ENCODE results near the gene CSF2RB. TPM values are rescaled to one million over a fixed set of nuclear protein-coding genes. Genes with fewer than 3 reads are reported as not detected.

CSF2RB gene
- total RNA-seq, 1 donor from 2014 or later = 4.2 TPM

- intact Hi-C loops (cut with DNase I) = no loop called here
- DNase-seq (ENCODE audit: extremely low spot score in 2 of 2) = no peak
These were observed 15.8 kb upstream of the CSF2RB start for GRCh38 chr22:36897611-36898010.

GRCh38 chr22:36898690-36899089, 14.7 kb upstream of the CSF2RB start:
- no peak for DNase-seq (ENCODE audit: extremely low spot score in 2 of 2)
- no peaks in the 10 kb centered on the region for H3K9me3 ChIP-seq
- H3K27ac ChIP-seq = no peak overlapping the region
- no peak for TF ChIP-seq POLR2A (IDR thresholded peaks at IDR 0.05)
- H3K4me1 ChIP-seq = no peaks in the 10 kb centered on the region
- no peaks in the 10 kb centered on the region for H3K36me3 ChIP-seq
- H3K4me3 ChIP-seq = no peak overlapping the region
- intact Hi-C loops (cut with DNase I) = no loop called here
- no peaks in the 10 kb centered on the region for H3K27me3 ChIP-seq

More at GRCh38 chr22:36897611-36898010, 15.8 kb upstream of the CSF2RB start:
- no peaks in the 10 kb centered on the region for H3K36me3 ChIP-seq
- TF ChIP-seq CTCF (IDR thresholded peaks at IDR 0.05) (no peak), POLR2A (IDR thresholded peaks at IDR 0.05) (no peak), POLR2AphosphoS5 (IDR thresholded peaks at IDR 0.05; ENCODE audit: insufficient read depth in 1 of 2, low read depth in 1 of 2) (no peak)
- no peaks in the 10 kb centered on the region for H3K27me3 ChIP-seq
- H3K4me3 ChIP-seq = no peak overlapping the region
- H3K27ac ChIP-seq = no peak overlapping the region
- H3K9me3 ChIP-seq = no peaks in the 10 kb centered on the region
- H3K4me1 ChIP-seq = no peaks in the 10 kb centered on the region

DNA sequence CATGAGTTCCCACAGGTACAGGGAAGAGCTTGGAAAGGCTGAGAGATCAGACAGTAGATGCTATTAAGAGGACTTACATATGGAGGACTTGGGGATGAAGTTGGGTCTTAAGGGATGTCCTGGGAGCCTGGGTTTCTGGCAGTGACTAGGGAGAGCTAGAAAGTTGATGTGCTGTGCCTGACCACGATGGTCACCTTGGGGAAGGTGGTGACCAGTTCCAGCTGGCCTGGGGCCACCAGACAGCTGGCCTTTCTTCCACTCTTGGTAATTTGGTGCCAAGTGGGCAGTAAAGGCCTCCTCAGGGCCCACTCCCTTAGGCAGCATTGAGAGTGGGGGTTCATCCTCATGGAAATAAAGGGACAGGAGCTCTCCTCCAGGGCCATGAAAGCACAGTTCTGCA, 13.9 kb upstream of the CSF2RB start:
- Histone ChIP-seq H3K27me3 (no peaks in the 10 kb centered on the region), H3K4me3 (no peak overlapping the region), H3K27ac (no peak overlapping the region), H3K9me3 (no peaks in the 10 kb centered on the region), H3K36me3 (no peaks in the 10 kb centered on the region), H3K4me1 (no peaks in the 10 kb centered on the region)
- TF ChIP-seq POLR2A (IDR thresholded peaks at IDR 0.05) (no peak), CTCF (IDR thresholded peaks at IDR 0.05) (no peak), POLR2AphosphoS5 (IDR thresholded peaks at IDR 0.05; ENCODE audit: insufficient read depth in 1 of 2, low read depth in 1 of 2) (no peak)
- intact Hi-C loops (cut with DNase I) = no loop called here
- DNase-seq (ENCODE audit: extremely low spot score in 2 of 2) = no peak

DNA sequence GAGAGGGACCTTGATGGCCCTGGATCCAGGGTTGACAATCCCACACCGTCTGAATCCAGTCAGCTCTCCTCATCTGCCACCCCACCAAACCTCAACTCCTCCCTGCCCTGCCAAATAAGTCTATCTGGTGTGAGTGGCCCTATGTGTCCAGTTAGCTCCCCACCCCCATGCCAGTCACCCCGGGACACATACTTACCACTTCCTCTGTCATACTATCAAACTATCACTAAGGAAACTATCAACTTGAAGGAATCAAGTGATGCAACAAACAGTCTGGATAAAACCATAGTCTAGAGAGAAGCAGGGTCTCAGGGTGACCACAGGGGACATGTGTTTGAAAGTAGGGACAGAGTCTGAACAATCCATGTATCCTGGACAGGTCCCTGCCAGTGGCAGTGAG, 13.2 kb upstream of the CSF2RB start:
- Histone ChIP-seq H3K36me3 (no peaks in the 10 kb centered on the region), H3K9me3 (no peaks in the 10 kb centered on the region), H3K4me3 (no peak overlapping the region), H3K27ac (no peak overlapping the region), H3K27me3 (no peaks in the 10 kb centered on the region), H3K4me1 (no peaks in the 10 kb centered on the region)
- intact Hi-C loops (cut with DNase I) = no loop called here
- TF ChIP-seq CTCF (IDR thresholded peaks at IDR 0.05) (no peak), POLR2A (IDR thresholded peaks at IDR 0.05) (no peak), POLR2AphosphoS5 (IDR thresholded peaks at IDR 0.05; ENCODE audit: insufficient read depth in 1 of 2, low read depth in 1 of 2) (no peak)
- no peak for DNase-seq (ENCODE audit: extremely low spot score in 2 of 2)

- no peaks in the 10 kb centered on the region for H3K36me3 ChIP-seq
- no peaks in the 10 kb centered on the region for H3K9me3 ChIP-seq
- H3K4me3 ChIP-seq = no peak overlapping the region
- H3K27ac ChIP-seq = no peak overlapping the region
- no peaks in the 10 kb centered on the region for H3K4me1 ChIP-seq
- H3K27me3 ChIP-seq = no peaks in the 10 kb centered on the region
- no peak for DNase-seq (ENCODE audit: extremely low spot score in 2 of 2)
- intact Hi-C loops (cut with DNase I) = no loop called here
- TF ChIP-seq POLR2A (IDR thresholded peaks at IDR 0.05) = no peak
- no peak for TF ChIP-seq CTCF (IDR thresholded peaks at IDR 0.05)
- no peak for TF ChIP-seq POLR2AphosphoS5 (IDR thresholded peaks at IDR 0.05; ENCODE audit: insufficient read depth in 1 of 2, low read depth in 1 of 2)
These were observed 12.5 kb upstream of the CSF2RB start for GRCh38 chr22:36900880-36901279.
